Ovary (tissue), 9 donors: ENCODE measurements around the gene PSRC1. TPM values are rescaled to one million over a fixed set of nuclear protein-coding genes. Genes with fewer than 3 reads are reported as not detected.
"Not testable (repeated sequence)": the region's sequence is repeated elsewhere in the genome, so short reads cannot be mapped to it uniquely, and the experiment has no call there.

Source experiments
- DNase-seq, 5 donors: peaks; one replicate each; pipeline ENCODE4 v3.0.0-alpha.2; 2019 to 2020
- H3K27ac ChIP-seq, 2 donors: fragments of 200-600 bp; one replicate each; pipeline versions ENCODE4 v1.5.1 to v1.8.0; 2019 to 2022
- H3K27me3 ChIP-seq: fragments of 200-600 bp; one replicate; pipeline ENCODE4 v1.8.0; 2022
- H3K36me3 ChIP-seq: fragments of 200-600 bp; sonication (generic); one replicate; pipeline ENCODE4 v1.5.1; 2019
- H3K4me1 ChIP-seq: one replicate; pipeline ENCODE4 v1.8.1; 2013; ENCODE audit warnings: mild to moderate bottlenecking, moderate library complexity; ENCODE audit not compliant: insufficient read depth
- H3K4me3 ChIP-seq: fragments of 200-600 bp; sonication (generic); one replicate; pipeline ENCODE4 v1.5.1; 2017
- H3K9me3 ChIP-seq, 2 donors: fragments of 200-600 bp in 1 of 2; sonication (generic) in 1 of 2; one replicate each; pipeline versions ENCODE4 v1.5.1 to v1.8.1; 2013 to 2019; ENCODE audit warnings: mild to moderate bottlenecking in 1 of 2, moderate library complexity in 1 of 2
- CTCF ChIP-seq, 3 donors: fragments of 450-650 bp in 2 of 3; fragments of 200-600 bp in 1 of 3; IDR thresholded peaks; one replicate each; pipeline versions ENCODE4 v1.5.1 to v1.8.0; 2016 to 2022; ENCODE audit warnings: antibody characterized with exemption in 3 of 3, mild to moderate bottlenecking in 1 of 3
- EP300 ChIP-seq: sonication (generic); formaldehyde crosslinking; IDR thresholded peaks from one replicate; pipeline ENCODE4 v1.6.1; 2017; ENCODE audit warnings: antibody characterized with exemption
- POLR2A ChIP-seq: fragments of 450-650 bp; IDR thresholded peaks from one replicate; pipeline ENCODE4 v1.6.1; 2017; ENCODE audit warnings: antibody characterized with exemption, mild to moderate bottlenecking, moderate library complexity
- WGBS, 3 donors: extraction: QIAGEN DNeasy Blood & Tissue Kit in 1 of 3; methylation state at CpG; one replicate each; pipeline versions ENCODE4 v1.1.5 to v1.1.7; 2013 to 2017; 5-methylcytosine and 5-hydroxymethylcytosine counted together
- intact Hi-C, 4 donors: fragments of 100-400 bp; cut with DNase I; formaldehyde crosslinking; loops; one replicate each; pipeline versions ENCODE4 v1.11.0 to v1.15.1; 2022 to 2023
- polyA plus RNA-seq, 2 donors: library from polyadenylated mRNA; stranded (reverse); fragments of 200-250 nt in 1 of 2; fragments of 350-450 nt in 1 of 2; fragmentation: Illumina TruSeq in 1 of 2; extraction: RNeasy Lipid Tissue Mini Kit (QIAGEN cat#74804) in 1 of 2; gene quantifications; one replicate each; pipeline ENCODE4 v1.2.3, GENCODE V29; 2013 to 2014
- total RNA-seq, 7 donors: library from RNA; depleted of rRNA in 2 of 7; stranded (reverse); fragments of >200 nt in 2 of 7; fragmentation: NEBNext Ultra II Directional in 3 of 7; extraction: Animal tissue kit (Norgen Biotek cat#: 25700) in 3 of 7; gene quantifications; one replicate each; pipeline versions ENCODE4 v1.1.0 to v1.2.4, GENCODE V29; 2016 to 2023
- donor health status: DM: no; HTN: no; CAD: no; lungs with moderate emphysema.
- donor health status: DM: no; HTN: no; CAD: no.
- donor health status: Bipolar disorder and iron deficiency.
- donor health status: DM: yes; HTN: yes; CAD: no.
- donor health status: DM: no; HTN: no; CAD: no.
- donor health status: DM: yes; HTN: yes; CAD: no.

The PSRC1 gene
- total and polyA plus RNA-seq, 9 donors: 1.0 to 8.1 (median 5.3) TPM

GRCh38 chr1:109293026-109293425, 10.1 kb upstream of the PSRC1 start:
- no peaks in the 10 kb centered on the region for H3K36me3 ChIP-seq
- no peaks in the 10 kb centered on the region for H3K27me3 ChIP-seq
- intact Hi-C loops: no loop called here
- no peak overlapping the region for H3K4me3 ChIP-seq
- TF ChIP-seq EP300: no peak
- TF ChIP-seq POLR2A: no peak
- no peak for TF ChIP-seq CTCF (IDR thresholded peaks at IDR 0.05)
- H3K9me3 ChIP-seq: no peaks in the 10 kb centered on the region
- DNase-seq: no peak
- no peak overlapping the region for H3K27ac ChIP-seq
- H3K4me1 ChIP-seq: no peaks in the 10 kb centered on the region
- 52 to 76% (median 58%) methylated on average over 2 of the region's 2 CpGs for WGBS, 3 donors

DNA sequence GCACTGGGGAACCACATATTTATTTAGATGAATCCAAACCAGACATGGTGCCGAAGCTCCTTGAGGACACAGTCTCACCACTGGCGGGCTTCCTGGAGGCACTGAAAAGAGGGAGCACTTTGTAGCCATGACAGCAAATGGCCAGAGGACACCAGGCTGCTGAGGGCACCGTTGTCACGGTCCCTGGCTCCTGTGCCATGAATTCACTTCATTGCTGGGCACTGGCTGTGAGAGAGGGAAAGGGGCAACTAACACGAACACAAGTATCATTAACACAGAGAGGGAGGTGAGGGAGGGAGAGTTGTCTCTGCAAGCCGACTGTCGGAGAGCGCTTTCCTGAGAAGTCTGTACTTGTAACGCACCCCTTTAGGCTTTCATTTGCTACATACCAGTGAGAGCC, 9.4 kb upstream of the PSRC1 start:
- no peak overlapping the region for H3K4me3 ChIP-seq
- H3K9me3 ChIP-seq: no peaks in the 10 kb centered on the region
- no peaks in the 10 kb centered on the region for H3K36me3 ChIP-seq
- WGBS, 3 donors: 53 to 79% (median 72%) methylated on average over 9 of the region's 9 CpGs
- intact Hi-C loops: no loop called here
- H3K27ac ChIP-seq: no peak overlapping the region
- no peak for TF ChIP-seq POLR2A
- no peak for TF ChIP-seq EP300
- no peak for TF ChIP-seq CTCF (IDR thresholded peaks at IDR 0.05)
- no peaks in the 10 kb centered on the region for H3K27me3 ChIP-seq
- no peaks in the 10 kb centered on the region for H3K4me1 ChIP-seq
- DNase-seq: no peak

- H3K4me3 ChIP-seq: no peak overlapping the region
- no peak for TF ChIP-seq CTCF (IDR thresholded peaks at IDR 0.05)
- no peak for TF ChIP-seq POLR2A
- TF ChIP-seq EP300: no peak
- no peak for DNase-seq
- intact Hi-C loops: no loop called here
- 72 to 73% (median 73%) methylated on average over 6 of the region's 6 CpGs for WGBS, 3 donors
- H3K27ac ChIP-seq: no peak overlapping the region
- no peaks in the 10 kb centered on the region for H3K36me3 ChIP-seq
- no peaks in the 10 kb centered on the region for H3K9me3 ChIP-seq
- H3K27me3 ChIP-seq: no peaks in the 10 kb centered on the region
- no peaks in the 10 kb centered on the region for H3K4me1 ChIP-seq
Observed at GRCh38 chr1:109290998-109291397, 8.1 kb upstream of the PSRC1 start.

GRCh38 chr1:109290137-109290536, 7.2 kb upstream of the PSRC1 start:
- no peaks in the 10 kb centered on the region for H3K36me3 ChIP-seq
- H3K4me3 ChIP-seq: no peak overlapping the region
- intact Hi-C loops: no loop called here
- no peaks in the 10 kb centered on the region for H3K9me3 ChIP-seq
- no peak overlapping the region for H3K27ac ChIP-seq
- no peak for TF ChIP-seq EP300
- TF ChIP-seq POLR2A: no peak
- no peak for TF ChIP-seq CTCF (IDR thresholded peaks at IDR 0.05)
- no peak for DNase-seq
- H3K27me3 ChIP-seq: no peaks in the 10 kb centered on the region
- H3K4me1 ChIP-seq: no peaks in the 10 kb centered on the region
- 90 to 97% (median 90%) methylated on average over 1 of the region's 1 CpG for WGBS, 3 donors

DNA sequence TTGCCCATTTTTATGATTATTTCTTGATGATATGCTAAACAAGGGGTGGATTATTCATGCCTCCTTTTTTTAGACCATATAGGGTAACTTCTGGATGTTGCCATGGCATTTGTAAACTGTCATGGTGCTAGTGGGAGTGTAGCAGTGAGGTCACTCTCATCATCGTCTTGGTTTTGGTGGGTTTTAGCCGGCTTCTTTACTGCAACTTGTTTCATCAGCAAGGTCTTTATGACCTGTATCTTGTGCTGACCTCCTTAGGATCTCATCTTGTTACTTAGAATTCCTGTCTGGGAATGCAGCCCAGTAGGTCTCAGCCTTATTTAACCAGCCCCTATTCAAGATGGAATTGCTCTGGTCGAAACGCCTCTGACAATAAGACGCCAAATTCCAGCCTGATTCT, 3.8 kb upstream of the PSRC1 start:
- not testable (repeated sequence) for H3K36me3 ChIP-seq, H3K9me3 ChIP-seq, DNase-seq, H3K27ac ChIP-seq, H3K27me3 ChIP-seq, H3K4me1 ChIP-seq, H3K4me3 ChIP-seq
- intact Hi-C loops: loop anchor here in 1 of 4 donors (2.0 to 10.0 kb wide), 3 partner anchors 20 to 412 kb away; partner anchors contain the start of genes GPSM2, MYBPHL and SARS1
- 62 to 66% (median 63%) methylated on average over 5 of the region's 5 CpGs for WGBS, 3 donors
